ENCODE measurements around the gene CEP126.

The CEP126 gene

DNA sequence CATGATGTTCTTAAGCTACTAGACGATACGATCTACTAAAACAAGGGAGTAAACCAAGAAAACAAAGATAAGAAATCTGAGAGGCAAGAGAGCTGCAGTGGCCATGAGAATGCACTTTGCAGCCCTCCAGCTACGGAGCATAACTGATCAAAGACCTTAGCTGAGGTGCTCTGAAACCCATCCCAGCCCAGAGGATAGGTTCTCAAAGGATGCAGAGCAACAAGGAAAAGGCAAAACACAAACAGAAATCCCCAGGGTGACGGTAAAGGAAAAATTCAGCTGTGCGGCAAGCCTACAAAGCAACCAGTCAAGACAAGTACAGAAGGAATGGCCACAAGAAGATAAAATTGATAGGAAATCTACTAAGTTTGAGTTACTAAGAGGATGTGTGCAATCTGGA is 99.9 kb downstream of the CEP126 start:
- no peak for DNase-seq

DNA sequence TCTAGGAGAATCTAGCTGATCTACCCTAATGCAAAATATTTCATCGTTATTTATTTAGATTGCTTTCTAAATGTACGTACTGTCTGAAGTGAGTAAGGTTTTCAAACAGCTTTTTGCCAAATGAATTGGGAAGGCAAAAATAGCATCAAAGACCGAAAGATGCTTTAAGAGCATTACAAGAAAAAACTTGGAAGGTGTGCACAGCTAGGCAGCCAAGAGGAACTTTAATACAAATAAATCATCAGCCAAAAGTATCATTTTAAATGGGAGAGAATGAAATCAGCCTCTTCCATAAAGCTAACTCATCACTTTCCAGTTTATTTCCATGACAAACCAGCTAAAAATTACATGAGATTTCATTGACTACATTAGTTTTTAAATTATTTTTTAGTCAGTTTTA is 102.2 kb downstream of the CEP126 start:
- DNase-seq, result no peak

- no peak for DNase-seq
These were observed 111.4 kb downstream of the CEP126 start for GRCh38 chr11:102026217-102026616.

DNA sequence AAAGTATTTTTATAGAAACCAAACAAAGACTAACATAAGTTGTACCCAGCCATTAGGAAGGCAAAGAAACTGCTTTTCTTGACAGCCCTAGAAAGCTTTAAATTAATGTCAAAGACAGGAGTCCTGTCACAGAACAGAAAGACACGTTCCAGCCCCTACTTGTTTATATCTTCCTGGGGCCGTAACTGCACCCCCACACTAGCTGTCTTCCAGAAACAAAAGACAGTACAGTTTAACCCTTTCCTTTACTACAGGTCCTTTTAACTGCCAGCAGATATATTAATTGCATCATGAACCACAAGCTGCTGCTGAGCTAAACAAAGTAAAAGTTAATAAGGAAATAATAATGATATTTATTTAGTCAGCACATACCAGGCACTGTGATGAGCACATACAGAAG is 112.1 kb downstream of the CEP126 start:
- no peak for DNase-seq

GRCh38 chr11:102036757-102037156 is 121.9 kb downstream of the CEP126 start:
- no peak for DNase-seq

DNA sequence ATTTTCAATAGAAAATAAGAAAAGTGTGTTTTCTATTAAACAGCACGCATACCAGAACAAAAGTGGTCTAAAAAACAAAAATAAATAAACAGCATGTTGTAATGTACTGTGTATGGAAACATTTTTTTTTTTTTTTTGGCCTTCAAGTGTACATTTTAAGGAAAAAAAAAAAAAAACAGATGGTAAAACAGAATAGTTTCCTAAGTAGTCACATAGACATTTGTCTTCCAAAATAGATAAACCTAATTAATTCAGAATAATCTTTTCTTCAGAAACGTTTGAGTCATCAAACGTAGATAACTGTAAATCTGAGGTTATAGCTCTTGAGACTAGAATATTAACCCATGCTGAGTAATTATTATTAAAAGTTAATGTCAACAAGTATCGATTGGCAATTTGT is 132.0 kb downstream of the CEP126 start:
- no peak for DNase-seq

DNA sequence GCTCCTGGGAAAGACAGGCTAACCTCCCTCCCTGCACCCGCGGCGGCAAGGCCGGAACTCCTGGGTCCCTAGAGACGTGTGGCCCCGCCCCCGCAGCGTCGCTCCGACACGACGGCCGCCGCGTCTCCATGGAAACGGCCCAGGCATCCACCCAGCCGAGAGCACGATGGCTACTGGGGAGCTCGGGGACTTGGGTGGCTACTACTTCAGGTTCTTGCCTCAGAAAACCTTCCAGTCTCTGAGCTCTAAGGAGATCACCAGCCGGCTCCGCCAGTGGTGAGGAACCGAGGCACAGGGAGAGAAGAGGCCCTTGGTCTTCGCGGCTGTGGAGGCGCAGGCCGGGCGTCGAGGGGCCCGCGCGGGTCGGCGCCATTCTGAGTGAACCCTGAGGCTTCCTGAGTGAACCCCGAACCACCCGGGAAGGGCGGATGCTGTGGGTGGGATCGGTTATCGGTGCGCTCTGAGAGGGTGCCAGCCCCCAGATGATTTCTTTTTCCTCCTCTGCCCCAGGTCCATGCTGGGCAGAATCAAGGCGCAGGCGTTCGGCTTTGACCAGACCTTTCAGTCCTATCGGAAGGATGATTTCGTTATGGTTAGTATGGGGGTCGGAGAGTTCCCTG is 132.6 kb downstream of the CEP126 start, which contains the start of gene CFAP300:
Gene CFAP300, plus strand, starts transcription at position 133 of the 620 bp plus-strand sequence. Its CDS starts 34 bp downstream, at position 167.
- DNase-seq, result peak; percentile 47
